ENCODE measurements around the gene HENMT1.

- TF ChIP-seq CTCF (IDR thresholded peaks at IDR 0.05; ENCODE audit: poor library complexity) (no peak), EZH2 (IDR thresholded peaks at IDR 0.05; ENCODE audit: borderline replicate concordance) (no peak)
These were observed 59.0 kb downstream of the HENMT1 start for GRCh38 chr1:108601708-108602410.
